ENCODE results near the gene MTHFD1L.

The MTHFD1L gene

GRCh38 chr6:150937132-150937906 lies 71.8 kb downstream of the MTHFD1L start:
- H3K9me3 ChIP-seq (ENCODE audit: insufficient read depth, low read depth, low read length): no peaks in the 10 kb centered on the region
- H3K4me3 ChIP-seq (ENCODE audit: low read length): no peak overlapping the region
- no peaks in the 10 kb centered on the region for H3K4me1 ChIP-seq (ENCODE audit: insufficient read depth, low read length)
- WGBS: 95% methylated on average over 26 of the region's 26 CpGs
- no peak overlapping the region for H3K9ac ChIP-seq (ENCODE audit: low read depth, low read length)
- peaks cover 73% of the 10 kb centered on the region for H3K36me3 ChIP-seq (ENCODE audit: insufficient read depth, low read length)
- H3K27me3 ChIP-seq (ENCODE audit: insufficient read depth, low read length): no peaks in the 10 kb centered on the region
- H3K27ac ChIP-seq (ENCODE audit: low read depth, low read length): no peak overlapping the region

GRCh38 chr6:150939399-150939798 lies 73.9 kb downstream of the MTHFD1L start:
- Histone ChIP-seq H3K9me3 (ENCODE audit: insufficient read depth, low read depth, low read length) (no peaks in the 10 kb centered on the region), H3K4me1 (ENCODE audit: insufficient read depth, low read length) (no peaks in the 10 kb centered on the region), H3K9ac (ENCODE audit: low read depth, low read length) (no peak overlapping the region), H3K27me3 (ENCODE audit: insufficient read depth, low read length) (no peaks in the 10 kb centered on the region), H3K36me3 (ENCODE audit: insufficient read depth, low read length) (peaks cover 73% of the 10 kb centered on the region), H3K4me3 (ENCODE audit: low read length) (no peak overlapping the region), H3K27ac (ENCODE audit: low read depth, low read length) (no peak overlapping the region)
- 96% methylated on average over 5 of the region's 5 CpGs for WGBS

- Histone ChIP-seq H3K9me3 (ENCODE audit: insufficient read depth, low read depth, low read length) (no peaks in the 10 kb centered on the region), H3K9ac (ENCODE audit: low read depth, low read length) (no peak overlapping the region), H3K27me3 (ENCODE audit: insufficient read depth, low read length) (no peaks in the 10 kb centered on the region), H3K27ac (ENCODE audit: low read depth, low read length) (no peak overlapping the region), H3K36me3 (ENCODE audit: insufficient read depth, low read length) (peaks cover 80% of the 10 kb centered on the region), H3K4me3 (ENCODE audit: low read length) (no peak overlapping the region), H3K4me1 (ENCODE audit: insufficient read depth, low read length) (no peaks in the 10 kb centered on the region)
- WGBS: 96% methylated on average over 7 of the region's 7 CpGs
Observed at GRCh38 chr6:150940941-150941340, 75.4 kb downstream of the MTHFD1L start.

- H3K9me3 ChIP-seq (ENCODE audit: insufficient read depth, low read depth, low read length): no peaks in the 10 kb centered on the region
- H3K4me3 ChIP-seq (ENCODE audit: low read length): no peak overlapping the region
- no peak overlapping the region for H3K27ac ChIP-seq (ENCODE audit: low read depth, low read length)
- 94% methylated on average over 11 of the region's 11 CpGs for WGBS
- H3K4me1 ChIP-seq (ENCODE audit: insufficient read depth, low read length): no peaks in the 10 kb centered on the region
- no peak overlapping the region for H3K9ac ChIP-seq (ENCODE audit: low read depth, low read length)
- H3K36me3 ChIP-seq (ENCODE audit: insufficient read depth, low read length): peaks cover 84% of the 10 kb centered on the region
- H3K27me3 ChIP-seq (ENCODE audit: insufficient read depth, low read length): no peaks in the 10 kb centered on the region
Observed at GRCh38 chr6:150949526-150949925, 84.0 kb downstream of the MTHFD1L start.

- H3K27ac ChIP-seq (ENCODE audit: low read depth, low read length): no peak overlapping the region
- 98% methylated on average over 5 of the region's 5 CpGs for WGBS
- no peak overlapping the region for H3K4me3 ChIP-seq (ENCODE audit: low read length)
- H3K4me1 ChIP-seq (ENCODE audit: insufficient read depth, low read length): no peaks in the 10 kb centered on the region
- peaks cover 86% of the 10 kb centered on the region for H3K36me3 ChIP-seq (ENCODE audit: insufficient read depth, low read length)
- H3K9me3 ChIP-seq (ENCODE audit: insufficient read depth, low read depth, low read length): no peaks in the 10 kb centered on the region
- H3K9ac ChIP-seq (ENCODE audit: low read depth, low read length): no peak overlapping the region
- no peaks in the 10 kb centered on the region for H3K27me3 ChIP-seq (ENCODE audit: insufficient read depth, low read length)
Observed at GRCh38 chr6:150953851-150954250, 88.3 kb downstream of the MTHFD1L start.

GRCh38 chr6:150959166-150959565 lies 93.7 kb downstream of the MTHFD1L start:
- Histone ChIP-seq H3K27ac (ENCODE audit: low read depth, low read length) (no peak overlapping the region), H3K4me1 (ENCODE audit: insufficient read depth, low read length) (no peaks in the 10 kb centered on the region), H3K4me3 (ENCODE audit: low read length) (no peak overlapping the region), H3K9ac (ENCODE audit: low read depth, low read length) (no peak overlapping the region), H3K36me3 (ENCODE audit: insufficient read depth, low read length) (peaks cover 71% of the 10 kb centered on the region), H3K9me3 (ENCODE audit: insufficient read depth, low read depth, low read length) (no peaks in the 10 kb centered on the region), H3K27me3 (ENCODE audit: insufficient read depth, low read length) (no peaks in the 10 kb centered on the region)
- 95% methylated on average over 4 of the region's 4 CpGs for WGBS

GRCh38 chr6:150962436-150962835 lies 96.9 kb downstream of the MTHFD1L start:
- no peak overlapping the region for H3K27ac ChIP-seq (ENCODE audit: low read depth, low read length)
- no peaks in the 10 kb centered on the region for H3K27me3 ChIP-seq (ENCODE audit: insufficient read depth, low read length)
- no peaks in the 10 kb centered on the region for H3K4me1 ChIP-seq (ENCODE audit: insufficient read depth, low read length)
- peaks cover 67% of the 10 kb centered on the region for H3K36me3 ChIP-seq (ENCODE audit: insufficient read depth, low read length)
- 100% methylated on average over 2 of the region's 2 CpGs for WGBS
- no peak overlapping the region for H3K4me3 ChIP-seq (ENCODE audit: low read length)
- H3K9me3 ChIP-seq (ENCODE audit: insufficient read depth, low read depth, low read length): no peaks in the 10 kb centered on the region
- no peak overlapping the region for H3K9ac ChIP-seq (ENCODE audit: low read depth, low read length)

- Histone ChIP-seq H3K27ac (ENCODE audit: low read depth, low read length) (no peak overlapping the region), H3K9ac (ENCODE audit: low read depth, low read length) (no peak overlapping the region), H3K4me1 (ENCODE audit: insufficient read depth, low read length) (no peaks in the 10 kb centered on the region), H3K4me3 (ENCODE audit: low read length) (no peak overlapping the region), H3K36me3 (ENCODE audit: insufficient read depth, low read length) (peaks cover 61% of the 10 kb centered on the region), H3K9me3 (ENCODE audit: insufficient read depth, low read depth, low read length) (no peaks in the 10 kb centered on the region), H3K27me3 (ENCODE audit: insufficient read depth, low read length) (no peaks in the 10 kb centered on the region)
- 94% methylated on average over 2 of the region's 2 CpGs for WGBS
Observed at GRCh38 chr6:150964765-150965164, 99.3 kb downstream of the MTHFD1L start.

- Histone ChIP-seq H3K27ac (ENCODE audit: low read depth, low read length) (no peak overlapping the region), H3K36me3 (ENCODE audit: insufficient read depth, low read length) (peaks cover 65% of the 10 kb centered on the region), H3K27me3 (ENCODE audit: insufficient read depth, low read length) (no peaks in the 10 kb centered on the region), H3K4me3 (ENCODE audit: low read length) (no peak overlapping the region), H3K9me3 (ENCODE audit: insufficient read depth, low read depth, low read length) (no peaks in the 10 kb centered on the region), H3K4me1 (ENCODE audit: insufficient read depth, low read length) (no peaks in the 10 kb centered on the region), H3K9ac (ENCODE audit: low read depth, low read length) (no peak overlapping the region)
- 92% methylated on average over 6 of the region's 6 CpGs for WGBS
Observed at GRCh38 chr6:150966786-150967185, 101.3 kb downstream of the MTHFD1L start.

GRCh38 chr6:150967381-150967780 lies 101.9 kb downstream of the MTHFD1L start:
- Histone ChIP-seq H3K4me3 (ENCODE audit: low read length) (no peak overlapping the region), H3K4me1 (ENCODE audit: insufficient read depth, low read length) (no peaks in the 10 kb centered on the region), H3K9me3 (ENCODE audit: insufficient read depth, low read depth, low read length) (no peaks in the 10 kb centered on the region), H3K27me3 (ENCODE audit: insufficient read depth, low read length) (no peaks in the 10 kb centered on the region), H3K27ac (ENCODE audit: low read depth, low read length) (no peak overlapping the region), H3K36me3 (ENCODE audit: insufficient read depth, low read length) (peaks cover 68% of the 10 kb centered on the region), H3K9ac (ENCODE audit: low read depth, low read length) (no peak overlapping the region)
- 92% methylated on average over 6 of the region's 6 CpGs for WGBS

GRCh38 chr6:150967910-150968309 lies 102.4 kb downstream of the MTHFD1L start:
- Histone ChIP-seq H3K27me3 (ENCODE audit: insufficient read depth, low read length) (no peaks in the 10 kb centered on the region), H3K27ac (ENCODE audit: low read depth, low read length) (no peak overlapping the region), H3K9me3 (ENCODE audit: insufficient read depth, low read depth, low read length) (no peaks in the 10 kb centered on the region), H3K4me1 (ENCODE audit: insufficient read depth, low read length) (no peaks in the 10 kb centered on the region), H3K36me3 (ENCODE audit: insufficient read depth, low read length) (peaks cover 70% of the 10 kb centered on the region), H3K4me3 (ENCODE audit: low read length) (no peak overlapping the region), H3K9ac (ENCODE audit: low read depth, low read length) (no peak overlapping the region)
- WGBS: 80% methylated on average over 7 of the region's 8 CpGs

- Histone ChIP-seq H3K36me3 (ENCODE audit: insufficient read depth, low read length) (peaks cover 69% of the 10 kb centered on the region), H3K27ac (ENCODE audit: low read depth, low read length) (no peak overlapping the region), H3K9ac (ENCODE audit: low read depth, low read length) (no peak overlapping the region), H3K9me3 (ENCODE audit: insufficient read depth, low read depth, low read length) (no peaks in the 10 kb centered on the region), H3K4me3 (ENCODE audit: low read length) (no peak overlapping the region), H3K4me1 (ENCODE audit: insufficient read depth, low read length) (no peaks in the 10 kb centered on the region), H3K27me3 (ENCODE audit: insufficient read depth, low read length) (no peaks in the 10 kb centered on the region)
- 97% methylated on average over 3 of the region's 4 CpGs for WGBS
Observed at GRCh38 chr6:150969901-150970300, 104.4 kb downstream of the MTHFD1L start.

Data from HUES64 (cell line).